Epithelial cell of proximal tubule (primary cell): ENCODE data around the gene PPP4R3A. TPM values are rescaled to one million over a fixed set of nuclear protein-coding genes. Genes with fewer than 3 reads are reported as not detected.

Experiments
- DNase-seq: peaks from one replicate; pipeline ENCODE4 v3.0.0-alpha.2; 2011; ENCODE audit warnings: low read depth
- H3K4me3 ChIP-seq: 2 replicates; pipeline ENCODE4 v1.5.1; 2011; ENCODE audit warnings: low read depth, mild to moderate bottlenecking, low read length
- CTCF ChIP-seq: conservative IDR thresholded peaks from 2 replicates; pipeline ENCODE4 v1.5.1; 2012; ENCODE audit warnings: low read depth, mild to moderate bottlenecking, low read length
- total RNA-seq: library from RNA; depleted of rRNA; stranded (reverse); fragments of >200 nt; gene quantifications from 2 replicates; pipeline ENCODE4 v1.2.3, GENCODE V29; 2015

Gene PPP4R3A
- total RNA-seq, 1 donor from 2014 or later: 31.0 TPM

- H3K4me3 ChIP-seq: no peak overlapping the region
- TF ChIP-seq CTCF: no peak
- no peak for DNase-seq
These were observed 89.4 kb downstream of the PPP4R3A start for GRCh38 chr14:91420686-91421085.

GRCh38 chr14:91419451-91419850, 90.7 kb downstream of the PPP4R3A start:
- H3K4me3 ChIP-seq: no peak overlapping the region
- TF ChIP-seq CTCF: no peak
- no peak for DNase-seq

GRCh38 chr14:91419044-91419397, 91.1 kb downstream of the PPP4R3A start:
- TF ChIP-seq CTCF: no peak
- DNase-seq: no peak
- H3K4me3 ChIP-seq: no peak overlapping the region

- H3K4me3 ChIP-seq: peak overlapping the region; percentile 74
- peak; percentile 91 for TF ChIP-seq CTCF
These were observed 91.6 kb downstream of the PPP4R3A start for GRCh38 chr14:91418387-91419043.

GRCh38 chr14:91417983-91418386, 92.1 kb downstream of the PPP4R3A start:
- DNase-seq: no peak
- H3K4me3 ChIP-seq: peak overlapping the region; percentile 74
- no peak for TF ChIP-seq CTCF

More at GRCh38 chr14:91418387-91419043, 91.6 kb downstream of the PPP4R3A start:
- DNase-seq: no peak

GRCh38 chr14:91417120-91417982, 92.8 kb downstream of the PPP4R3A start, which contains the start of gene CCDC88C:
Gene CCDC88C (minus strand): TSS chr14:91417820. CDS start chr14:91417690, 130 bp downstream.
- DNase-seq: no peak
- TF ChIP-seq CTCF: no peak
- H3K4me3 ChIP-seq: peak within 1 kb of the TSS; percentile 74
